ENCODE measurements around the gene KIF7. TPM values are rescaled to one million over a fixed set of nuclear protein-coding genes. Genes with fewer than 3 reads are reported as not detected.
A peak's percentile ranks its signal among the peaks of the same experiment; 100 is the strongest.

KIF7 gene
- polyA plus RNA-seq, 3 donors: not detected

DNA sequence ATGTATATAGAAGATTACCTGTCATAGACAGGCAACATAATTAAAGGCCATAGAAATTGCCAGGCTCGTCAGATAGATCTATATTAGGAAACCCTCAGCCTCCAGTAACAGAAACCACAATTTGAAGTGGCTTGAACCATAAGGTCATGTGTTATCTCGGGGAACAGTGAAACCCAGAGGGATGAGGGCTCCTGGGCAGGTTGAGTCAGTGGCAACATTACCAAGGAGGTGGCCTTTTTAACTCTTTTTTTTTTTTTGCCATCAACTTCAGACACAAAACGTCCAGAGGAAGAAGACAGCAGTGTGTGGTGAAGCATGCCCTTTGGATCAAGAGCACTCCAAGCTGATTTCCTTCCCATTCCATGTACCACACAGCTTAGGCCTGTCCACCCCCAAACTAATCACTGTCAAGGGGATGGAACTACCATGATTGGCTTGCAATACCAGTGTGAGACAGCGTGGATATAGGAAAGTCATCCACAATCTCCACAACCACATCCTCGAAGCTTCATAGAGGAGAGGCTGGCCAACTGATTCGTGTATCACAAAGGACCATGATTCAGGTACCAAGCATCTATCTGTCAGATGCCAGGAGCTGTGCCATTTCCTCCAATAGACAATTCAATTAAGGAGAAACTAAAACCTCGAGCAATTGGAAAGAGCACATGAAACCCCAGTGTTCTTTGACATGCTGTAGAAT is 999 bp upstream of the KIF7 start:
- Histone ChIP-seq H4K20me1 (ENCODE audit: insufficient read depth, low read length) (no peaks in the 10 kb centered on the region), H3K9ac (ENCODE audit: insufficient read depth, low read length, poor library complexity, severe bottlenecking) (no peak overlapping the region), H3K4me3 (replicated peaks in 1 of 3; ENCODE audit: low read depth in 2 of 3, low read length in 3 of 3) (no peak overlapping the region), H3K79me2 (ENCODE audit: insufficient read depth, low read length) (no peaks in the 10 kb centered on the region), H3K36me3 (replicated peaks in 1 of 2; ENCODE audit: control insufficient read depth in 1 of 2, insufficient read depth in 2 of 2, low read length in 2 of 2) (no peaks in the 10 kb centered on the region), H2AFZ (ENCODE audit: insufficient read depth, low read depth, low read length, poor library complexity, severe bottlenecking) (no peak overlapping the region), H3K27me3 (ENCODE audit: control insufficient read depth in 2 of 2, insufficient read depth in 2 of 2, low read length in 2 of 2) (peaks cover 30 to 39% of the 10 kb centered on the region in 2 donors), H3K4me2 (replicated peaks; ENCODE audit: extremely low read depth, low read length, poor library complexity, severe bottlenecking) (no peak overlapping the region), H3K27ac (ENCODE audit: low read depth in 1 of 2, low read length in 2 of 2) (no peak overlapping the region), H3K9me3 (replicated peaks in 1 of 2; ENCODE audit: control insufficient read depth in 1 of 2, insufficient read depth in 1 of 2, low read length in 2 of 2) (no peaks in the 10 kb centered on the region), H3K4me1 (ENCODE audit: control insufficient read depth in 1 of 2, insufficient read depth in 2 of 2, low read length in 2 of 2) (peaks cover 7 to 14% of the 10 kb centered on the region in 2 donors)
- peaks cover 14% of the 10 kb centered on the region for H3K4me1 Mint-ChIP-seq
- WGBS (ENCODE audit: insufficient coverage): 89% methylated on average over 4 of the region's 7 CpGs
- peaks cover 28 to 55% (median 47%) of the 10 kb centered on the region in 3 donors for H3K27me3 Mint-ChIP-seq (ENCODE audit: low read depth in 3 of 3)
- peak overlapping the region in 1 of 2 donors; percentile 93 for H3K4me3 Mint-ChIP-seq
- no peak overlapping the region for H3K27ac Mint-ChIP-seq
- intact Hi-C loops (cut with micrococcal nuclease): no loop called here
- H3K36me3 Mint-ChIP-seq: peaks cover 7 to 15% of the 10 kb centered on the region in 2 donors
- no peak for DNase-seq
- H3K9me3 Mint-ChIP-seq: peaks cover 0 to 9% (median 7%) of the 10 kb centered on the region in 7 donors
- TF ChIP-seq, protein P1, sequence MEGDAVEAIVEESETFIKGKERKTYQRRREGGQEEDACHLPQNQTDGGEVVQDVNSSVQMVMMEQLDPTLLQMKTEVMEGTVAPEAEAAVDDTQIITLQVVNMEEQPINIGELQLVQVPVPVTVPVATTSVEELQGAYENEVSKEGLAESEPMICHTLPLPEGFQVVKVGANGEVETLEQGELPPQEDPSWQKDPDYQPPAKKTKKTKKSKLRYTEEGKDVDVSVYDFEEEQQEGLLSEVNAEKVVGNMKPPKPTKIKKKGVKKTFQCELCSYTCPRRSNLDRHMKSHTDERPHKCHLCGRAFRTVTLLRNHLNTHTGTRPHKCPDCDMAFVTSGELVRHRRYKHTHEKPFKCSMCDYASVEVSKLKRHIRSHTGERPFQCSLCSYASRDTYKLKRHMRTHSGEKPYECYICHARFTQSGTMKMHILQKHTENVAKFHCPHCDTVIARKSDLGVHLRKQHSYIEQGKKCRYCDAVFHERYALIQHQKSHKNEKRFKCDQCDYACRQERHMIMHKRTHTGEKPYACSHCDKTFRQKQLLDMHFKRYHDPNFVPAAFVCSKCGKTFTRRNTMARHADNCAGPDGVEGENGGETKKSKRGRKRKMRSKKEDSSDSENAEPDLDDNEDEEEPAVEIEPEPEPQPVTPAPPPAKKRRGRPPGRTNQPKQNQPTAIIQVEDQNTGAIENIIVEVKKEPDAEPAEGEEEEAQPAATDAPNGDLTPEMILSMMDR (IDR thresholded peaks at IDR 0.05): no peak

DNA sequence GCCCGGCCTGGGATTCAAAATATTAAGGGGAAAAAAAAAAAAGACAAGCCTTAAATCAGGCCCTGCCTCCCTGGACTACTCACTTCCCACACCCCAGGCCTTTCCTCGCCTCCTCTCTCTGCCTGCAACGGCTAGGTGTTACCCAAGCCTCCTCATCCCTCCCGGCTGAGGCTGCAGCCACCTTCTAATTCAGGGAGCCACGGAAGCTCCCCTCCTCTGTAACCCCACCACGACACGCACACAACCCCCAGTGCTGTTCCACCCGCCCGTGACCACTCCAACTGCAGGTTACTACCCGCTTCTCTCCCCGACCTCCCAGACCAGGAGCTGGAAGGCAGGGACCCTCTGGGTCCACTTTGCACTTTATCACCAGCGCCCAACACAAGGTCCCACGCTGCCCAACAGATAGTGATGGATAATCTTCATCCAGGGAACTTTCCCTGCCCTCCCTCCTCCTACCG is 936 bp downstream of the KIF7 start:
- peaks cover 28 to 53% (median 44%) of the 10 kb centered on the region in 3 donors for H3K27me3 Mint-ChIP-seq (ENCODE audit: low read depth in 3 of 3)
- Histone ChIP-seq H3K4me3 (replicated peaks in 1 of 3; ENCODE audit: low read depth in 2 of 3, low read length in 3 of 3) (peak overlapping the region in 1 of 3 experiments; percentile 60), H3K4me1 (ENCODE audit: control insufficient read depth in 1 of 2, insufficient read depth in 2 of 2, low read length in 2 of 2) (peaks cover 7 to 14% of the 10 kb centered on the region in 2 donors), H3K9ac (ENCODE audit: insufficient read depth, low read length, poor library complexity, severe bottlenecking) (no peak overlapping the region), H4K20me1 (ENCODE audit: insufficient read depth, low read length) (no peaks in the 10 kb centered on the region), H3K79me2 (ENCODE audit: insufficient read depth, low read length) (no peaks in the 10 kb centered on the region), H3K4me2 (replicated peaks; ENCODE audit: extremely low read depth, low read length, poor library complexity, severe bottlenecking) (peak overlapping the region; percentile 65), H3K27ac (ENCODE audit: low read depth in 1 of 2, low read length in 2 of 2) (no peak overlapping the region), H3K27me3 (ENCODE audit: control insufficient read depth in 2 of 2, insufficient read depth in 2 of 2, low read length in 2 of 2) (peaks cover 30 to 36% of the 10 kb centered on the region in 2 donors), H2AFZ (ENCODE audit: insufficient read depth, low read depth, low read length, poor library complexity, severe bottlenecking) (peak overlapping the region; percentile 67), H3K9me3 (replicated peaks in 1 of 2; ENCODE audit: control insufficient read depth in 1 of 2, insufficient read depth in 1 of 2, low read length in 2 of 2) (no peaks in the 10 kb centered on the region), H3K36me3 (replicated peaks in 1 of 2; ENCODE audit: control insufficient read depth in 1 of 2, insufficient read depth in 2 of 2, low read length in 2 of 2) (no peaks in the 10 kb centered on the region)
- peak overlapping the region; percentile 42 to 93 for H3K4me3 Mint-ChIP-seq
- peaks cover 7 to 15% of the 10 kb centered on the region in 2 donors for H3K36me3 Mint-ChIP-seq
- H3K27ac Mint-ChIP-seq: peak overlapping the region in 1 of 7 donors; percentile 50
- no peak for DNase-seq
- H3K4me1 Mint-ChIP-seq: peaks cover 12% of the 10 kb centered on the region
- intact Hi-C loops (cut with micrococcal nuclease): no loop called here
- TF ChIP-seq, protein P1 (IDR thresholded peaks at IDR 0.05): no peak
- peaks cover 0 to 9% (median 7%) of the 10 kb centered on the region in 7 donors for H3K9me3 Mint-ChIP-seq
- 45% methylated on average over 11 of the region's 14 CpGs for WGBS (ENCODE audit: insufficient coverage)
